SJCRH30 (cell line): ENCODE measurements around the gene SGK2. TPM values are rescaled to one million over a fixed set of nuclear protein-coding genes. Genes with fewer than 3 reads are reported as not detected.

Experiments
- DNase-seq, 2 experiments: peaks; one replicate each; pipeline ENCODE4 v3.0.0-alpha.2; 2015 to 2020
- H3K27ac ChIP-seq: fragments of 250-450 bp; sonication (Bioruptor Pico); 2 replicates; pipeline ENCODE4 v1.5.1; 2020; ENCODE audit warnings: mild to moderate bottlenecking, moderate library complexity
- H3K27me3 ChIP-seq: fragments of 250-450 bp; sonication (Bioruptor Pico); 2 replicates; pipeline ENCODE4 v1.5.1; 2020; ENCODE audit warnings: mild to moderate bottlenecking, moderate library complexity
- H3K36me3 ChIP-seq: fragments of 250-450 bp; sonication (Bioruptor Pico); 2 replicates; pipeline ENCODE4 v1.5.1; 2020; ENCODE audit warnings: mild to moderate bottlenecking, moderate library complexity
- H3K4me1 ChIP-seq: fragments of 250-450 bp; sonication (Bioruptor Pico); 2 replicates; pipeline ENCODE4 v1.5.1; 2020; ENCODE audit warnings: mild to moderate bottlenecking, moderate library complexity
- H3K4me3 ChIP-seq: fragments of 250-450 bp; sonication (Bioruptor Pico); 2 replicates; pipeline ENCODE4 v1.5.1; 2020; ENCODE audit warnings: mild to moderate bottlenecking, moderate library complexity
- H3K9me3 ChIP-seq: fragments of 250-450 bp; sonication (Bioruptor Pico); replicated peaks from 2 replicates; pipeline ENCODE4 v1.5.1; 2020; ENCODE audit warnings: mild to moderate bottlenecking, moderate library complexity
- total RNA-seq: library from RNA; depleted of rRNA; stranded (reverse); fragments of >200 nt; shearing (Covaris generic); gene quantifications from 2 replicates; pipeline ENCODE4 v1.2.3, GENCODE V29; 2014; rRNA removed

SGK2 gene
- total RNA-seq, result 0.23 and 0.67 TPM in 2 replicates

DNA sequence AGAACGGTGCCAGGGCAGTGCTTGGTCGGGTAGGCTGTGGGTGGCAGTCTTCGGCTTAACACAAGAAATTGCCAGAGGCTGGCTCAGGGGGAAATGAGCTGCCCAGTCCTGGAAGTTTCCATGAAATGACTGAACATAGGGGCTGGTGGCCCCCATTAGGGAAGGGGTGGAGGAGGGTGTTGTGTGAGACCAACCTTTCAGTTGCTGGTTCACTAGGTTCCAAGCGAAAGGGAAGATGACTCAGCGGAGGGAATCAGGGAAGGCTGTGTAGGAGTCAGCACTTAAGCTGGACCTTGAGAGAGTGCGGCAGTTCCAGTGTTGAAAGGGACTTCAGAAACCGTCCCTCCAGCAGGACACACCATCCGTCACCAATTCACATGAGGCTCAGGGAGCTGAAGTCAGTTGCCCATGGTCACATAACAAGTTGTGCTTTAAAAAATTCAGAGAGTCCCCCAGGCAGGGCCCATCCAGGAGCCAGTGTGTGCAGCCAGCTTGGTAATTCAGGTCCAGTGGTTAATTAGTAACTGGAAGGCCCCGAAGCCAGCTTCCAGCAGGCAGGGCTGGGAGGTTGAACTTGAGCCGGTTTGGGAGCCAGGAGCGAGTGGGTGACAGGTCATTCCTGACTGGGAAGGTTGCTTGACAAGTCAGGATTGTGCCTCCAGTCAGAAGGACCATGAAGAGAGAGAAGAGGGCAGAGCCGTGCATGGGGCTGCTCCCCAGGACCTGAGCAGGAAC, at the start of gene SGK2:
Gene SGK2, plus strand, starts transcription at position 616 of the 735 bp plus-strand sequence. CDS start 7,469 bp downstream, outside the sequence.
- no peaks in the 10 kb centered on the region for H3K27me3 ChIP-seq
- H3K4me3 ChIP-seq, result no peak within 1 kb of the TSS
- no peaks in the 10 kb centered on the region for H3K36me3 ChIP-seq
- H3K9me3 ChIP-seq, result no peaks in the 10 kb centered on the region
- H3K27ac ChIP-seq, result no peak within 1 kb of the TSS
- H3K4me1 ChIP-seq, result no peaks in the 10 kb centered on the region; the same call in 1 of the 2 replicates
- DNase-seq, result no peak

GRCh38 chr20:43511879-43512278, 46.9 kb upstream of the SGK2 start:
- Histone ChIP-seq H3K27ac (no peak overlapping the region), H3K36me3 (no peaks in the 10 kb centered on the region), H3K9me3 (no peaks in the 10 kb centered on the region), H3K4me1 (no peaks in the 10 kb centered on the region), H3K27me3 (no peaks in the 10 kb centered on the region), H3K4me3 (no peak overlapping the region)
- DNase-seq, result no peak

DNA sequence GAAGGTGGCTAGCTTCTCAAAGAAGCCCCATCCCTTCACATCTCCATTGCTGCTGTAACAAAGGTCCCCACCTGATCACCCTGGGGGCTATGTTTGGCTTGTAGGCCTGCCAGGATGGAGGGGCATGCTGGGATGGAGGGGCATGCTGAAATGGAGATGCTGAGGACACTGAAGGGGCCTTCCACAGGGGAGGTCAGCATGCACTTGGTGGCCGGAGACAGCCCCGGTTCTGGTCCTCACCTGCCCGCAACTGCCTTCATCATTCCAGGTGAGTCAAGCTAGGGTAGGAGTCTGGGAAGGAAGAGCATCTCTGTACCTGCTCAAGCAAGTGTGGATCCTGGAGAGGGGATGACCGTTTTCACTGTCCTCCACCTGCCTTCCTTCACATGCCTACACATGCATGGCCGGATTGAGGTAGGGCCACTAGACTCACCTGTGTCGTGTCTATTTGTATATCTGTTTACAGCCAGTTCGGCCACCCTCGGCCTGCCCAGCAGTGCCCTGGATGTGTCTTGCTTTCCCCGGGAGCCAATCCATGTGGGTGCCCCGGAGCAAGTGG, 45.4 kb upstream of the SGK2 start:
- Histone ChIP-seq H3K4me3 (peak overlapping the region; percentile 52), H3K27me3 (no peaks in the 10 kb centered on the region), H3K36me3 (no peaks in the 10 kb centered on the region), H3K9me3 (no peaks in the 10 kb centered on the region), H3K27ac (no peak overlapping the region), H3K4me1 (no peaks in the 10 kb centered on the region)
- no peak for DNase-seq

DNA sequence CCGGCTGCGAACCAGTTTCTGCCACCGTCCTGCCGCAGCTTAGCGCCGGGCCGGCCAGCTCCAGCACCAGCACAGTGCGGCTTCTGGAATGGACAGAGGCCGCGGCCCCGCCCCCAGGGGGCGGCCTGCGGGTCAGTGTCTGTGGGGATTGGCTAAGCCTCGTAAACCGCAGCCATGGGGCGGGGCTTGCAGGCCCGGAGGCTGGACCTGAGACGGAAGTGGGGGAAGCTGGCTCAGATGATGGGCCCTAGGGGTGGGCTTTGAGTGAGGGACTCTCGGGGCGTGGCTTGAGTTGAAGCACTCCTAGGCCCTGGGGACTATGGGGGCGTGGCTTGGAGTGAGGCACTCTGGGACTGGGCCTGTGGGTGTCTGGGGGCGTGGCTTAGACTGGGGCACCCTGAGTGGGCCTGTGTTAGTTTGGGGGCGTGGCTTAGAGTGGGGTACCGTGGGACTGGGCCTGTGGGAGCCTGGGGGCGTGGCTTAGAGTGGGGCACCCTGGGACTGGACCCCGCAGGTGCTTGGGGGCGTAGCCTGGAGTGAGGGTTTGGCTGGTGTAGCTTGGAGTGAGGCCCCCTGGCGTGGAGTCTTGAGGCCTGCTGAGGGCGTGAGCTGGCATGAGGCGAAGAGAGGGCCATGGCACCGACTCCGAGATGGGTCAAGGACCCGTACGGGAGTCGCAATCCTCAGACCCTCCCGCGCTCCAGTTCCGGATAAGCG, 44.7 kb upstream of the SGK2 start:
- Histone ChIP-seq H3K4me3 (peak overlapping the region; percentile 65), H3K4me1 (no peaks in the 10 kb centered on the region), H3K27ac (peak overlapping the region; percentile 46), H3K36me3 (no peaks in the 10 kb centered on the region), H3K9me3 (no peaks in the 10 kb centered on the region), H3K27me3 (no peaks in the 10 kb centered on the region)
- peak; percentile 99 to 100 for DNase-seq

DNA sequence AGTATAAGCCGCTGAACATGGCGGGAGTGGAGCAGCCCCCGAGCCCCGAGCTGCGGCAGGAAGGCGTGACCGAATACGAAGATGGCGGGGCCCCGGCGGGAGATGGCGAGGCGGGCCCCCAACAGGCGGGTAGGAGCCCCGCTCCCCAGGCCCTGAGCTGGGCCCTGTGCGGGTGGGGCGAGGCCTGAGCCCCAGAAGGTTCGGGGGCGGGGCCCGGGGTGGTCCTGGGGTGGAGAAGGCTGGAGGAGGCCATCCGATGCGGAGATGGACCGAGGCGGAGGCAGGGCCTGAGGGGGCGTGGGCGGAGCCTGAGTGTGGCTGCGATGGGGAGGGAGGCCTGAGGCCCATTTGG, 44.2 kb upstream of the SGK2 start:
- Histone ChIP-seq H3K9me3 (no peaks in the 10 kb centered on the region), H3K4me3 (peak overlapping the region; percentile 65), H3K27ac (peak overlapping the region; percentile 46), H3K36me3 (no peaks in the 10 kb centered on the region), H3K4me1 (no peaks in the 10 kb centered on the region), H3K27me3 (no peaks in the 10 kb centered on the region)
- peak; percentile 59 to 65 for DNase-seq

DNA sequence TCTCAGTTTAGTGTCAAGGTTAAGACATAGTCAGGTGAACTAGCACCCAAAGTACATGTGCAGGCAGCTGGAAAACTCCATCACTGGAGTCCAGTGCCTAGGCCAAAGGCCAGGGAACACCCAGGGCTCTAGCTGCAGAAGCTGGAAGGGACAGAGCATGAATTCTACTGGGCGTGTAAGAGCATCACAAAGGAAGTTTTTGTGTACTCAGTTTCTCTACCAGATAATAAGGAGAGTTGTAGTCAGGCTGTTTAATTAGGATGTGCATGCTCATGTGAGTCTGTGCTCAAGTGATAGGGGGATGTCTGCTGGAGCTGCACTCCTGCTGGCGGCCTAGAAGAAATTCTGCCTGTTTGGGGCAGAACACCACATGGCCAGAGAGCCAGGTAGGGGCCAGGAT, 43.2 kb upstream of the SGK2 start:
- Histone ChIP-seq H3K4me3 (peak overlapping the region; percentile 65), H3K4me1 (no peaks in the 10 kb centered on the region), H3K27ac (no peak overlapping the region), H3K27me3 (no peaks in the 10 kb centered on the region), H3K9me3 (peaks cover 5% of the 10 kb centered on the region; the same call in 1 of the 2 replicates), H3K36me3 (0 out of 2 replicates have a peak, but pooled peaks cover 3% of the 10 kb centered on the region)
- DNase-seq, result no peak

GRCh38 chr20:43516251-43516824, 42.5 kb upstream of the SGK2 start:
- Histone ChIP-seq H3K9me3 (peaks cover 5% of the 10 kb centered on the region; the same call in 1 of the 2 replicates), H3K27ac (no peak overlapping the region), H3K4me1 (no peaks in the 10 kb centered on the region), H3K36me3 (0 out of 2 replicates have a peak, but pooled peaks cover 3% of the 10 kb centered on the region), H3K27me3 (no peaks in the 10 kb centered on the region), H3K4me3 (no peak overlapping the region)
- no peak for DNase-seq

DNA sequence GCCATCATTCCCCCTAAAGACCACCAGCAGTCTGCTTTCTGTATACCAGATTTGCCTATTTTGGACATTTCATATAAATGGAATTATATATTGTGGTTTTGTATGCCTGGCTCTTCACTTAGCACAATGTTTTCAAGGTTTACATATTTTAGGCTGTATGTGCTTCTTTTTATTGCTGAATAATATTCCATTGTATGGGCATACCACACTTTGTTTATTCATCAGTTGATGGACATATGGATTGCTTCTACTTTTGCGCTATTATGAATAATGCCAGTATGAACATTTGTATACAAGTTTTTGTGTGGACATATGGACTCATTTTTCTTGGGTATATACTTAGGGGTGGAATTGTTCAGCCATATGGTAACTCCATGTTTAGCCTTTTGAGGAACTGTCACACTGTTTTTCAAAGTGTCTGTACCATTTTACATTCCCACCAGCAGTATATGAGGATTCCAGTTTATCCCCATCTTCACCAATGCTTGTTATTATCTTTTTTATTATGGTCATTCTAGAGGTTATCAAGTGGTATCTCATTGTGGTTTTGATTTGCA, 38.7 kb upstream of the SGK2 start:
- no peaks in the 10 kb centered on the region for H3K27me3 ChIP-seq
- no peaks in the 10 kb centered on the region for H3K4me1 ChIP-seq
- DNase-seq, result no peak
- no peak overlapping the region for H3K27ac ChIP-seq
- H3K36me3 ChIP-seq, result 0 out of 2 replicates have a peak, but pooled peaks cover 3% of the 10 kb centered on the region
- peaks cover 5% of the 10 kb centered on the region; the same call in 1 of the 2 replicates for H3K9me3 ChIP-seq
- H3K4me3 ChIP-seq, result no peak overlapping the region

DNA sequence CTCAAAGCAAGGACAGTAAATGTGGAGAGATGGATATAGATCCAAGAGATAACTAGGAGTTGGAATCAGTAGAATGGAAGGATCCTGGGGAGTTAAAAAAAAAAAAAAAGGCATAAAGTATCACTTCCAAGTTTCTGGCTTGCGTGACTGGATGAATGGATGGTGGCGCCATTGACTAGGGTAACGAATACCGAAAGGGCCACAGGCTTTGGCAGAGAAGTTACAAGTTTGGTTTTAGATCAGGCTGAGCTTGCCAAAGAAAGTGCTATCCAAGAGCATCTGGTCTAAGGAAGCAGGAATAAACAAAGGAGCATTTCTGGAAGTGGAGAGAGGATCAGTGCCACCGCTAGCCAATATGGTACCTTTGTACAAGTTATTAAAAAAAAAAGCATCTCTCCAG, 33.8 kb upstream of the SGK2 start:
- no peak for DNase-seq
- Histone ChIP-seq H3K27ac (no peak overlapping the region), H3K9me3 (peaks cover 3% of the 10 kb centered on the region; the same call in 1 of the 2 replicates), H3K4me1 (no peaks in the 10 kb centered on the region), H3K36me3 (0 out of 2 replicates have a peak, but pooled peaks cover 2% of the 10 kb centered on the region), H3K27me3 (no peaks in the 10 kb centered on the region; the same call in 1 of the 2 replicates), H3K4me3 (no peak overlapping the region)

DNA sequence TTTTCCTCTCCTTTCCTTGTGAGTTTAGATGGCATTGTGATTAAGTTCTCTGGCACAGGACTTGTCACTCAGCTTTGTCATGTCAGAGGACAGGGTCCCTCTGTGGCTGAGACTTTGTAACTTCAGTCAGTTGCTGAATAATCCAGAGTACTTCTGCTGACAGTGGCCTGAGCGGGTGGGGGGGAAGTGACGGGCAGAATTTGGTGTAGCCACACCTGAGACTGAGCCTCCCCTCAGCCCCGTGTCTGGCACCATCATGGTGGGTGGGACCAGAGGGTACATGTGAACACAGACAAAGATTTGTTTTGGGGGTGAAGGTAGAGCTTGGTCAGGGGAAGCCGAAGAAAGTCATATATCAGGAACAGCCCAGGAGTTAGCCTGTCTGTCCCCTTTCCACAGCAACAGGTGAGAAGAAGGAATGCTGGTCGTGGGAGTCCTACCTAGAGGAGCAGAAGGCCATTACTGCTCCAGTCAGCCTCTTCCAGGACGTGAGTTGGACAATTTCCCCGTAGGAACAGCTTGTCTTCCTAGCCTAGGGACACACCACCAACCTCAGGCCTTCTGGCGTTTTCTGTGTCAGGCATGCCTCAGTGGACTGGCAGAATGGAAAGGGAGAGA, 30.5 kb upstream of the SGK2 start:
- Histone ChIP-seq H3K9me3 (no peaks in the 10 kb centered on the region), H3K27me3 (no peaks in the 10 kb centered on the region; the same call in 1 of the 2 replicates), H3K36me3 (no peaks in the 10 kb centered on the region), H3K27ac (no peak overlapping the region), H3K4me1 (no peaks in the 10 kb centered on the region), H3K4me3 (no peak overlapping the region)
- DNase-seq, result no peak

DNA sequence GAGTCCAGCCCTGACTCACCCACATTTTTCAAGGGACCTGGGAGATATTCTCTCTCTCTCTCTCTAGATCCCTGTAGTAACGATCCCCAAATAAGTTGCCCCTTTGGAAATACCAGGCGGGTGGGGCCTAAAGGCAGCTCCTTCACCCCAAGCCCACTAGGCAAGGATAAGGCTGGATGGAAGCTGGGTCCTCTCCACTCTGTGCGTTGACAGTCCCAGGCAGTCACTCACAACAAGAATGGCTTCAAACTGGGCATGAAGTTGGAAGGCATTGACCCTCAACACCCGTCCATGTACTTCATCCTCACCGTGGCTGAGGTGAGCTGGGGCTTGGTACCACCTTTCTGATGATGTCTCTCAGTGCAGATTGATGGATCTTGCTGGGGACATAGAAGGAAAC, 29.8 kb upstream of the SGK2 start:
- no peaks in the 10 kb centered on the region for H3K36me3 ChIP-seq
- no peak overlapping the region for H3K27ac ChIP-seq
- no peak overlapping the region for H3K4me3 ChIP-seq
- H3K27me3 ChIP-seq, result no peaks in the 10 kb centered on the region; the same call in 1 of the 2 replicates
- DNase-seq, result no peak
- no peaks in the 10 kb centered on the region for H3K9me3 ChIP-seq
- H3K4me1 ChIP-seq, result no peaks in the 10 kb centered on the region

- no peak overlapping the region for H3K27ac ChIP-seq
- H3K4me1 ChIP-seq, result no peaks in the 10 kb centered on the region
- no peak for DNase-seq
- H3K36me3 ChIP-seq, result no peaks in the 10 kb centered on the region
- H3K9me3 ChIP-seq, result no peaks in the 10 kb centered on the region
- H3K27me3 ChIP-seq, result no peaks in the 10 kb centered on the region; the same call in 1 of the 2 replicates
- no peak overlapping the region for H3K4me3 ChIP-seq
These were observed 29.2 kb upstream of the SGK2 start for GRCh38 chr20:43529457-43530153.

DNA sequence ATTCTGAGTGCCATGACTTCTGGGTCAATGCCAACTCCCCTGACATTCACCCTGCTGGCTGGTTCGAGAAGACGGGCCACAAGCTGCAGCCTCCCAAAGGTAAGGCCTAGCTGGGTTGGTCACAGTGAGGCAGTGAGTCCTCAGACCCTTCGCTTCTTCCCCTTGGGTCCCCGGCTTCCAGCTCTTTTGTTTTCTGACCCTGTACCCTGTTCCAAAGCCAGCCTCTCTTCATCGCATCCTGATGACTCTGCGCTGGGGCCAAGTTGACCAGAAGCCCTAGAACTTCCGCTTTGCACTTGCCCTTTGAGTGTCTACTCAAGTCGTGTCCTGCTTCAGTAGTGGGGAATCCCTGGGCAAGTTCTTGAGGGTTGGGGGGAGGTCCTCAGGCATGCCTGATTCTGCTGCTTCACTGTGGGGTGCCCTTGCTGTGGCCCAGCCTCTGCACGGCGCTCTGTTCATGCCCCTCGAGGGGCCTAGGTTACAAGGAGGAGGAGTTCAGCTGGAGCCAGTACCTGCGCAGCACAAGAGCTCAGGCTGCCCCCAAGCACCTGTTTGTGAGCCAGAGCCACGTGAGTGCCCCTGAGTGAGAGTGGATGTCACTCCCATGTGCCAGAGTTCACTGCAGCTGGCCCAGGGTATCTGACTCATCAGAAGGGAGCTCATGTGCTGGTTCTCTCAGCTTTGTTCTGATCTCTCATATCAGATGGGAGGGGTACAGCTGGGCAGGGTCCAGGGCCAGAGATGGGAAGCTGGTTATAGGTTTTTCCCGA, 28.3 kb upstream of the SGK2 start:
- no peaks in the 10 kb centered on the region for H3K4me1 ChIP-seq
- H3K36me3 ChIP-seq, result no peaks in the 10 kb centered on the region
- H3K27ac ChIP-seq, result no peak overlapping the region
- H3K27me3 ChIP-seq, result no peaks in the 10 kb centered on the region; the same call in 1 of the 2 replicates
- H3K4me3 ChIP-seq, result no peak overlapping the region
- DNase-seq, result no peak
- no peaks in the 10 kb centered on the region for H3K9me3 ChIP-seq
